Peyer's patch (tissue), 4 donors: ENCODE results near the gene SH2D1A. TPM values are rescaled to one million over a fixed set of nuclear protein-coding genes. Genes with fewer than 3 reads are reported as not detected.

Experiments
- DNase-seq, 3 donors: peaks; one replicate each; pipeline ENCODE4 v3.0.0-alpha.2; 2017 to 2019
- H3K27ac ChIP-seq, 4 donors: fragments of 200-600 bp; sonication (generic); one replicate each; pipeline ENCODE4 v1.5.1; 2016 to 2019
- H3K27me3 ChIP-seq, 2 donors: fragments of 200-600 bp; sonication (generic); one replicate each; pipeline ENCODE4 v1.5.1; 2019
- H3K36me3 ChIP-seq, 3 donors: fragments of 200-600 bp; sonication (generic); one replicate each; pipeline ENCODE4 v1.5.1; 2016 to 2019
- H3K4me1 ChIP-seq, 4 donors: fragments of 200-600 bp; sonication (generic); one replicate each; pipeline ENCODE4 v1.5.1; 2016 to 2019
- H3K4me3 ChIP-seq, 4 donors: fragments of 200-600 bp; sonication (generic); 1 replicate in 3 of 4; 2 replicates in 1 of 4; pipeline ENCODE4 v1.5.1; 2016 to 2019; ENCODE audit warnings: mild to moderate bottlenecking in 1 of 4
- H3K9me3 ChIP-seq, 4 donors: fragments of 200-600 bp; sonication (generic); one replicate each; pipeline ENCODE4 v1.5.1; 2016 to 2019; ENCODE audit warnings: mild to moderate bottlenecking in 1 of 4
- CTCF ChIP-seq, 6 experiments: fragments of 450-650 bp in 4 of 6; fragments of 200-600 bp in 2 of 6; sonication (generic) in 1 of 6; IDR thresholded peaks; one replicate each; pipeline ENCODE4 v1.5.1; 2017 to 2019; ENCODE audit warnings: antibody characterized with exemption in 6 of 6, mild to moderate bottlenecking in 3 of 6, moderate library complexity in 1 of 6
- POLR2A ChIP-seq, 2 donors: fragments of 450-650 bp; IDR thresholded peaks; one replicate each; pipeline ENCODE4 v1.5.1; 2017; ENCODE audit warnings: antibody characterized with exemption in 2 of 2, mild to moderate bottlenecking in 2 of 2, moderate library complexity in 2 of 2
- small RNA-seq, 2 donors: library from RNA; depleted of rRNA; stranded (forward); fragments of <200 nt; gene quantifications; one replicate each; pipeline ENCODE3, GENCODE V24; 2016
- total RNA-seq, 4 donors: library from RNA; depleted of rRNA; stranded (reverse); fragments of >200 nt; gene quantifications; one replicate each; pipeline ENCODE4 v1.1.0, GENCODE V29; 2016

SH2D1A gene
- total RNA-seq, 4 donors from 2014 or later, result 0.67 to 5.0 (median 1.6) TPM; not detected in 1

DNA sequence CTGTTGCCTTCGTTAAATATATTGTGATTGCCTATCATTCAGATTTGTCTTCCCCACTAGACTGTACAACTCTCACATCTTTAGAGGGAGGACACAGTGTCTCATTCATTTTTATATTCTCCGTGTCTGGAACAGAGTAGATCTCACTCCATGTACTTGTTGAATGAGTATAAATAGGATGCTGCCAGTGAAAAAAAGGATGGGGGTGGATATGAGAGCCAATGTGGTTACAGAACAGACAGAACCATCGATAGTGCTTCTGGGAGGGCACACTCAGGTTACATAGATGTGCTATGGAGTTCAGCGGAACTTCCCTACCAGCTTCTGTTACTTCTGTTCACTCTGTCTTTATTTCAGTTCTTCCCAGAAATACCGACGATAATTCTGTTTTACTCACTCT, 66.9 kb downstream of the SH2D1A start:
- H3K27ac ChIP-seq, result no peak overlapping the region
- DNase-seq, result no peak
- H3K36me3 ChIP-seq, result no peaks in the 10 kb centered on the region
- H3K9me3 ChIP-seq, result no peaks in the 10 kb centered on the region
- no peak for TF ChIP-seq POLR2A (IDR thresholded peaks at IDR 0.05)
- TF ChIP-seq CTCF (IDR thresholded peaks at IDR 0.05), result no peak
- H3K27me3 ChIP-seq, result no peaks in the 10 kb centered on the region
- H3K4me3 ChIP-seq, result no peak overlapping the region
- H3K4me1 ChIP-seq, result no peaks in the 10 kb centered on the region

DNA sequence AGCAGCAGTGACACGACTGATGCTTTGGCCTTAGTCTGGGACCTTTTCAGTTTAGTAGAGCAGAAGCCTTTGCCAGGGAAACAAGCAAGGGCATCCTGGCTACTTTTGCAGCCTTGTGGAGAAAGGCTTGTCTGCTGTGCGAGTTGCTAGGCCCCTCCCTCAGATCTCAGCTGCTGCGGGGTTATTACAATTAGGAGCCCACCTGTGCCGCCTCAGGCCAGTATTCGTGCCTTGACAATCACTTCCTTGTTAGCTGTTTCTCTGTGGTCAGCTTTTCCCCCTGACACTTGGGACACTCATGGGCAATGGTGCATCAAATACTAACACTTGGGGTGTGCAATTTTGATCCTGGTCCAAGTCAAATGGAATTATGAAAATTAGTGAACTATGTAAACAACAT, 67.9 kb downstream of the SH2D1A start:
- no peaks in the 10 kb centered on the region for H3K4me1 ChIP-seq
- DNase-seq, result no peak
- no peaks in the 10 kb centered on the region for H3K9me3 ChIP-seq
- no peak overlapping the region for H3K4me3 ChIP-seq
- H3K36me3 ChIP-seq, result no peaks in the 10 kb centered on the region
- no peaks in the 10 kb centered on the region for H3K27me3 ChIP-seq
- TF ChIP-seq POLR2A (IDR thresholded peaks at IDR 0.05), result no peak
- no peak overlapping the region for H3K27ac ChIP-seq

- TF ChIP-seq POLR2A (IDR thresholded peaks at IDR 0.05), result no peak
- TF ChIP-seq CTCF (IDR thresholded peaks at IDR 0.05), result no peak
- no peak overlapping the region for H3K27ac ChIP-seq
- DNase-seq, result no peak
- H3K9me3 ChIP-seq, result no peaks in the 10 kb centered on the region
- no peaks in the 10 kb centered on the region for H3K36me3 ChIP-seq
- no peak overlapping the region for H3K4me3 ChIP-seq
- H3K27me3 ChIP-seq, result no peaks in the 10 kb centered on the region
- no peaks in the 10 kb centered on the region for H3K4me1 ChIP-seq
Measured at GRCh38 chrX:124415115-124415800, 68.9 kb downstream of the SH2D1A start.

- Histone ChIP-seq H3K27me3 (no peaks in the 10 kb centered on the region), H3K4me3 (no peak overlapping the region), H3K9me3 (no peaks in the 10 kb centered on the region), H3K27ac (no peak overlapping the region), H3K4me1 (no peaks in the 10 kb centered on the region), H3K36me3 (no peaks in the 10 kb centered on the region)
- TF ChIP-seq CTCF (IDR thresholded peaks at IDR 0.05) (no peak), POLR2A (IDR thresholded peaks at IDR 0.05) (no peak)
- DNase-seq, result no peak
Measured at GRCh38 chrX:124421898-124422655, 75.7 kb downstream of the SH2D1A start.

Small RNA genes lying within 50 kb of the gene (small RNA-seq; reads per million reads assigned to genes)
- gene AL022718.1, result 0 to 0.06 reads per million in 2 donors

Other genes starting within 250 kb of the SH2D1A start
- not detected for gene TEX13D, start 13.9 kb upstream of the SH2D1A start, total RNA-seq